GM12891 (cell line): Measurements from ENCODE around the gene NFATC1.

Source experiments
- POLR2A ChIP-seq: IDR thresholded peaks from 2 replicates; pipeline ENCODE4 v1.6.1; 2011; ENCODE audit warnings: low read depth, low read length, control low read depth
- POLR2AphosphoS5 ChIP-seq: IDR thresholded peaks from 2 replicates; pipeline ENCODE4 v1.6.1; 2011; ENCODE audit warnings: low read depth, low read length, control low read depth
- TAF1 ChIP-seq: IDR thresholded peaks from 2 replicates; pipeline ENCODE4 v1.6.1; 2011; ENCODE audit warnings: low read depth, low read length, control low read depth

DNA sequence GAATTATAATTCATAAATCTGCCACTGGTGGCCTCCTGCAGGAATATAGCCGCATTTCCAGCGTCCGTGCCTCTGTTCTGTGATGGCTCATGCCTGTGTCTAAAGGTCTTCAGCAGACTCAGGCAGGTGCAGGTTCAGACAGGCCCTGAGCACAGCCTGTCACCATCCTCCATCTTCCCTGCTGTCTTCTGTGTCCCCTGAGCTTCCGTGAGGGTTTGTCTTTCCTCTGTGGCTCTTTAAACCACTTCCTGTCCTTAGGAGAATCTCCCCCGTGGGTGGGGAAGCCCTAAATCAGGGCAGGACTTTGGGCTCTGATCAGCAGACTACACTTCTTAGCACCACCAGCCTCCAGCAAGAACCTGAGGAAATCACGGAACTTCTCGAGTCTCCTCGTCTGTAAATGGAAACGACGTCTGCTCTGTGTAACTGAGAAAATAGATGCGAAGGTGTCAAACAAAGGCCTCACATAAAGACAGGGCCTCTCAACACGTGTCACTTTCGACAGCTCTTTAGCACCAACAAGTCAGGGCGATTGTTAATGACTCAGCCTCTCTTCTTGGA lies 24.1 kb upstream of the NFATC1 start:
- TF ChIP-seq POLR2A, result 0 out of 2 replicates have a peak, but pooled peaks have one; percentile 36
- TF ChIP-seq POLR2AphosphoS5, result 0 out of 2 replicates have a peak, but pooled peaks have one; percentile 45
- TF ChIP-seq TAF1, result no peak
